HG03575 (cell line): ENCODE measurements around the gene CD247.

Source experiments
- ATAC-seq: cut with Tn5 transposase; IDR thresholded peaks from one replicate; pipeline ENCODE4 v1.9.1; 2021; ENCODE audit not compliant: unreplicated experiment, insufficient number of reproducible peaks, low FRiP score; ENCODE audit errors: extremely low read depth

Gene CD247

GRCh38 chr1:167493372-167493771 is 25.0 kb downstream of the CD247 start:
- no peak for ATAC-seq

GRCh38 chr1:167492481-167492910 is 25.8 kb downstream of the CD247 start:
- ATAC-seq, result no peak

- no peak for ATAC-seq
Observed at GRCh38 chr1:167491586-167492461, 26.5 kb downstream of the CD247 start.

GRCh38 chr1:167490765-167491164 is 27.6 kb downstream of the CD247 start:
- no peak for ATAC-seq

DNA sequence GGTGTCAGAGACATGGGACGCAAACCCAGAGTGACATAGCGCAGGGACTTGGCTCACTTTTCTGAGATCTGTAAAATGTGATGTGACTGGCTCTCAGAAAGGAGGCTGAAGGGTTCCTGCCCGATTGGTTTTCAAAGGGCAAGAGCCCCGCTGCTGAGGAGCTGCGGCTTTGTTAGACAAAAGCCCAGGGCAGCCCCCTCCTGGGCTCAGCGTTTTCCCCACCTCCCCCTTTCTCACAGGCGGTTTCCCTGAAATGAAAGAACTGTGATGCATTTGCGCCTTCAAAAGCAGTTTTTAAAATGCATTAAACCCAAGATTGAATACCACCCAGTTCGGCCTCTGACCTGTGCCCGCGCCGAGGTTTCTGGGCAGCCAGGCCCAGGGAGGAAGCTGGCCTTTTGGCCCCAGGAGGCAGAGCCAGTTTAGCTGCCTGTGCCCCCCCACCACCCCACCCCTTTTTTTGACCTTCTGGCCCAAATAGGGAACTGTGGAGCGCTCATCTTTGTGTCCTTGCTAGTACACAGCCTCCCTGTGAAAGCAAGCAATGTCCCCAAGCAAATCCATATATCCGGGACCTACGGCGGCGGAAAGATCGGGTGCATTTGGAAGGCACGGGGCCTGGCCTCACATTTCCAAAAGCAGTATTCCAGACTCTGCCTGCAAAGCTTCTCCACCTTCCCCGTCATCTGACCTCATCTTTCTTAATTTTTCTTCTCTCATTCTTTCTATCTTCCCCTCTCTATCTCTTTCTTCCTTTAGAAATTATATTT is 28.6 kb downstream of the CD247 start:
- no peak for ATAC-seq

- no peak for ATAC-seq
Observed at GRCh38 chr1:167488786-167489185, 29.5 kb downstream of the CD247 start.

DNA sequence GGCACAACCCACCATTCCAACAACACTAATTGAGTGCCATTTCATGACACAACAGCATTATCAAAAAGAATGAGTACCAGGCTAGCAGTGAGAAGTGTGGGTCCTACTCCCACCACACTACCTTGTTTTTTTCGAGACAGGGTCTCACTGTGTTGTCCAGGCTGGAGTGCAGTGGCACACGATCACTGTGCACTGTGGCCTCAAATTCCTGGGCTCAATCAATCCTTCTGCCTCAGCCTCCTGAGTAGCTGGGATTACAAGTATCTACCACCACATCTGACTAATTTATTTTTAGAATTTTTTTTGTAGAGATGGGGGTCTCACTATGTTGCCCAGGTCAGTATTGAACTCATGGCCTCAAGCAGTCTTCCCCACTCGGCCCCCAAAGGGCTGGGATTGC is 30.7 kb downstream of the CD247 start:
- no peak for ATAC-seq

DNA sequence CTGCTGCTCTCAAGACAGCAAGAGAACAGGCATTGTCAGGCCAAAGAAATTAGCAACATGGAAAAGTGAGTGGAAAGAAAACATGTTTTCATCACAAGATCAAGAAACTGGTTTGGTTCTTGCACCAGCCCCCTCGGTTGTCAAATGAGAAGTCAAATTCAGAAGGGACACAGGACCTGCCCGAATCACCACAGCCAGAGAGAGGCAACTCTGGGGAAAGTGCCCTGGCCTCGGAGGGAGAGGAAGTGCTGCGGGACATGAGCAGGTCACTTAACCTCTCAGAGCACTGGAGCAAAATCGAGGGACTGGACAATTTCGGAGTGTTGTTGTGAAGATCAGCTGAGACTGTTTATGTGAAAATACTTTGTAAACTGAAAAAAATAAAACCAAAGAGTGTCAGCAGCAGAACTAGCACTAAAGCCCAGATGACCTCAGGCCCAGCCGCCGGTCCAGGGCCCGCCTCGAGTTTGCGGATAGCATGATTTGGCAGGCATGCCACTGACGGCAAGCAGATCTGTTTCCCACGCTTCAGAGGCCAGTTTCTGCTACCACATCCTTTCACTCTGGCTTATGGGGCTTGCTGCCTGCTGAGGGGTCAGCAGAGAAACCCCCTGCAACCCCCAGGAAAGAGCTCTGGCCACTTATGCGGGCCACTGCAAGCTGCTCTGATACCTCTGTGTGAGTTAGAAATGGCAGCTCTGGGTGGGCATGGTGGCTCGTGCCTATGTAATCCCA is 32.1 kb downstream of the CD247 start:
- ATAC-seq, result no peak

DNA sequence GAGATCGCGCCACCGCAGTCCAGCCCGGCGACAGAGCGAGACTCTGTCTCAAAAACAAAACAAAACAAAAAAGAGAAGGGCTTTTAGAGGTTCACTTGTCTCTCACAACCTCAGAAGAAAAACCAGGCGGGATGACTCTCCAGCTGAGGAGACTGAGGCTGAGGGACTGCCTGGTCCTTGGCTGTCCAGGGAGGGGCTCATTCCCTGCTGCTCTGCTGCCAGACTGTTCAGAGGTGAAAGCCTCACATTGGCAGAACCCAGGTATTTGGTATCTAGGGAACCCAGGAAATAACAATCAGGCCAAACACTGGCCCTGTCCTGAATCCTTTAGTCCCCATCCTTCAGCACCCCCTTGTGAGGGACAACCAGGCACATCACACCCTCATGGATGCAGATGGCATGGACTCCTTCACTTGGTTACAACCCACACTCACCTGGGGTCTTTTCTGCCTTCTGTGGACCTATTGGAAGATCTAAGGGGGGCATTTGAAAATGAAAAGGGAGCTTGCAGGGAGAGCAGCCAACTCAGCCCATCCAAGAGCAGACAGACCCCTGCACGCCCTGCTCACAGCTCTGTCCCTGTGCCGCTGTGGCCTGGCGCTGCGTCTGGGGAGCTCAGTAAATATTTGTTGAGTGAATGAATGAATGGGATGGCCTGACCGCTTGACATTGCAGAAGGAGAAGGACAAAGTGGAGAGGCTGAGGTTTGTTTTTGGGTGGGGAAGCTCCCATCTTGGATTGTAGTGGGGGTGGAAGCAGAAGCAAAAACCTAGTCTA is 33.4 kb downstream of the CD247 start:
- no peak for ATAC-seq

- no peak for ATAC-seq
Observed at GRCh38 chr1:167483790-167484189, 34.5 kb downstream of the CD247 start.

DNA sequence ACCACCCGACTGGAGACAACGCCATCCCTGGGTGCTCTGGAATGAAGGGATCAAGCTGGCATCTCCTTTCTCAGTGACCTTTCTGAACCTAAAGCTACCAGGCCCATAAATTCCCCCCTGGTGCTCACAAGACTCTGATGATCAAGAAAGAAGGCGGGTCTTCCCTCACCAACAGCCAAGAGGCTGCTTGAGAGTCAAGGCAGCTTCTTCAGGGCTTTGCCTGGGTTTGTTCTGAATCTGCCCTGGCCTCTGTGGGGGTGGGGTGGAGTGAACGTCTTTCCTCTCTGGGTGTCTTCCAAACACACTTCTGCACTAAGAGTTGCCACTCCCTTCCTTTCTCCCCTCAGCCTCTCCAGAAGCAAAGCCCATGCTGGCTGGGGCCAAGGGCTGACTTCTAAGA is 36.1 kb downstream of the CD247 start:
- ATAC-seq, result no peak

- no peak for ATAC-seq
Observed at GRCh38 chr1:167479331-167479979, 38.9 kb downstream of the CD247 start.

DNA sequence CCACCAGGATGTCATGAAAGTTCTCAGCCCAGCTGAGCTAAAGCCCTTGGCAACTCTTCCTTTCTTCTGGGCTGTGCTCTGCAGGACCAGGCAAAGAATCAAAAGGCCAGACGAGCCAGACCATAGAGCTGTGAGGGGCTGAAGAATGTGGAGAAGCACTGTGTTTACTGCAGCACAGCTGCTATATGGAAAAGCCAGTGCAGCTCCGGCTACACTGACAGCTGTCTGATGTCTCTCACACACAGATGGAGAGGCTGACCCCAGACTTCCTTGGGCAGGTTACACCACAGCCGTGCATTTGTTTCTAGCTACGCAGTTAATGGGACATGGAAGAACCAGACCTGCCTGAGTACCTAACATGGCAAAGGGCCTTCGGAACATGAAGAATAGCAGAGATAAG is 40.3 kb downstream of the CD247 start:
- ATAC-seq, result no peak

- no peak for ATAC-seq
Observed at GRCh38 chr1:167476061-167476460, 42.3 kb downstream of the CD247 start.

DNA sequence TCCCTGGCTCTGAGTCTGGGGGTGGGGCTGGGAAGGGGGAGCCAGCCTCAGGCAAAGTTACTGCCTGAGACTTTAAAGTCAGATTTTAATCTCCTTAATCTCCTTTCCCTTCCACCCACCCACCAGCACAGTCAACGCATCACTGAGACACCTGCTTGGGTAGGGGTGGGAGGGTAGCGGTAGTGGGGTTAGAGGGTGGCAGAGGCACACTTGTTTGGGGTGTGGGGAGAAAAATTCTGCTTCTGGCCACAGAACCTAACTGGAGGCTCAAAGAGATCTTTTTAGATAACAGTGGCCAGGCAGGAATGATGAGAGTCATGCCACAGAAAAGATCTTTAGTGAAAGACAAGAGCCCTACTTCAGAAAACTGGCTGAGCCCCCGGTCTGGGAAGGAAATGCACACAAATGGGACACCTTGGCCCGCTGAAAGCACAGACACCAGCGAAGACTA is 44.1 kb downstream of the CD247 start:
- ATAC-seq, result no peak

GRCh38 chr1:167473761-167474160 is 44.6 kb downstream of the CD247 start:
- ATAC-seq, result no peak

- no peak for ATAC-seq
Observed at GRCh38 chr1:167472752-167473521, 45.4 kb downstream of the CD247 start.

GRCh38 chr1:167471568-167471967 is 46.8 kb downstream of the CD247 start:
- ATAC-seq, result no peak
